Thyroid gland (tissue), 4 donors: ENCODE data around the gene RNF19B. TPM values are rescaled to one million over a fixed set of nuclear protein-coding genes. Genes with fewer than 3 reads are reported as not detected.

ENCODE experiments used
- DNase-seq, 2 donors: peaks; one replicate each; pipeline ENCODE4 v3.0.0-alpha.2; 2019
- H3K27ac ChIP-seq, 3 donors: fragments of 200-600 bp; sonication (generic); 1 replicate in 2 of 3; 2 replicates in 1 of 3; pipeline ENCODE4 v1.5.1; 2016 to 2019; ENCODE audit warnings: mild to moderate bottlenecking in 1 of 3, moderate library complexity in 1 of 3
- H3K27me3 ChIP-seq: fragments of 200-600 bp; sonication (generic); one replicate; pipeline ENCODE4 v1.5.1; 2019
- H3K36me3 ChIP-seq, 2 donors: fragments of 200-600 bp; sonication (generic); one replicate each; pipeline ENCODE4 v1.5.1; 2016 to 2019
- H3K4me1 ChIP-seq, 2 donors: fragments of 200-600 bp; sonication (generic); one replicate each; pipeline ENCODE4 v1.5.1; 2017 to 2019
- H3K4me3 ChIP-seq, 3 donors: fragments of 200-600 bp; sonication (generic); replicated peaks in 1 of 3; 1 replicate in 2 of 3; 2 replicates in 1 of 3; pipeline ENCODE4 v1.5.1; 2016; ENCODE audit warnings: mild to moderate bottlenecking in 1 of 3
- H3K9me3 ChIP-seq: fragments of 200-600 bp; sonication (generic); one replicate; pipeline ENCODE4 v1.5.1; 2017
- POLR2A ChIP-seq, 2 donors: fragments of 450-650 bp; IDR thresholded peaks; one replicate each; pipeline ENCODE4 v1.6.1; 2017; ENCODE audit warnings: antibody characterized with exemption in 2 of 2, mild to moderate bottlenecking in 2 of 2, moderate library complexity in 1 of 2
- WGBS, 2 donors: methylation state at CpG; one replicate each; pipeline ENCODE4 v1.1.5; 2017; 5-methylcytosine and 5-hydroxymethylcytosine counted together
- intact Hi-C: fragments of 100-400 bp; cut with DNase I; formaldehyde crosslinking; loops from one replicate; pipeline ENCODE4 v1.15.1; 2023
- total RNA-seq, 4 donors: library from RNA; depleted of rRNA; stranded (reverse); fragments of >200 nt; gene quantifications; one replicate each; pipeline ENCODE4 v1.2.3, GENCODE V29; 2016
- TF ChIP-seq, protein P1 (sequence below), 6 experiments: fragments of 200-600 bp in 3 of 6; fragments of 450-650 bp in 3 of 6; sonication (generic) in 3 of 6; IDR thresholded peaks; one replicate each; pipeline ENCODE4 v1.5.1; 2016 to 2019; ENCODE audit warnings: antibody characterized with exemption in 6 of 6, mild to moderate bottlenecking in 2 of 6, inconsistent platforms in 1 of 6, moderate library complexity in 1 of 6

Gene RNF19B
- total RNA-seq, 4 donors from 2014 or later = 13.6 to 24.6 (median 22.4) TPM

DNA sequence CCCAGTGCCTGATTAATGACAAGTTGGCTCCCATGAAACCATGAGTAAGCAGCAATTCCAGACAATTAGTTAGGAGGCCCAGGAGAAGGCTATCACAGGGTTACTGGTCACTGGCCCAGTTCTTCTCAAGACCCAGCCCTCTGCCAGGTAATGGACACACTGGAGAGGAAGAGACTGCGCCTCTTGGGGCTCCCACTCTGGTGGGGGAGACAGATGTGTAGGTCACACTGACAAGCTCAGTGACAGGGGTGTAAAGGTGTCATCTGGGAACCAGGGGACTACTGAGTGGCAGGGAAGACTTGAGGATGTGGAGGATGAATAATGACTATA, 73.4 kb downstream of the RNF19B start:
- TF ChIP-seq, protein P1, sequence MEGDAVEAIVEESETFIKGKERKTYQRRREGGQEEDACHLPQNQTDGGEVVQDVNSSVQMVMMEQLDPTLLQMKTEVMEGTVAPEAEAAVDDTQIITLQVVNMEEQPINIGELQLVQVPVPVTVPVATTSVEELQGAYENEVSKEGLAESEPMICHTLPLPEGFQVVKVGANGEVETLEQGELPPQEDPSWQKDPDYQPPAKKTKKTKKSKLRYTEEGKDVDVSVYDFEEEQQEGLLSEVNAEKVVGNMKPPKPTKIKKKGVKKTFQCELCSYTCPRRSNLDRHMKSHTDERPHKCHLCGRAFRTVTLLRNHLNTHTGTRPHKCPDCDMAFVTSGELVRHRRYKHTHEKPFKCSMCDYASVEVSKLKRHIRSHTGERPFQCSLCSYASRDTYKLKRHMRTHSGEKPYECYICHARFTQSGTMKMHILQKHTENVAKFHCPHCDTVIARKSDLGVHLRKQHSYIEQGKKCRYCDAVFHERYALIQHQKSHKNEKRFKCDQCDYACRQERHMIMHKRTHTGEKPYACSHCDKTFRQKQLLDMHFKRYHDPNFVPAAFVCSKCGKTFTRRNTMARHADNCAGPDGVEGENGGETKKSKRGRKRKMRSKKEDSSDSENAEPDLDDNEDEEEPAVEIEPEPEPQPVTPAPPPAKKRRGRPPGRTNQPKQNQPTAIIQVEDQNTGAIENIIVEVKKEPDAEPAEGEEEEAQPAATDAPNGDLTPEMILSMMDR (IDR thresholded peaks at IDR 0.05) = no peak
- no peak for TF ChIP-seq POLR2A (IDR thresholded peaks at IDR 0.05)
- peaks cover 4 to 14% of the 10 kb centered on the region in 2 donors for H3K4me1 ChIP-seq
- H3K9me3 ChIP-seq = no peaks in the 10 kb centered on the region
- H3K27me3 ChIP-seq = peaks cover 11% of the 10 kb centered on the region
- WGBS, 2 donors = 92 to 100% methylated on average over 1 of the region's 1 CpG
- DNase-seq = no peak
- H3K27ac ChIP-seq = no peak overlapping the region
- no peaks in the 10 kb centered on the region for H3K36me3 ChIP-seq
- intact Hi-C loops = no loop called here
- no peak overlapping the region for H3K4me3 ChIP-seq

DNA sequence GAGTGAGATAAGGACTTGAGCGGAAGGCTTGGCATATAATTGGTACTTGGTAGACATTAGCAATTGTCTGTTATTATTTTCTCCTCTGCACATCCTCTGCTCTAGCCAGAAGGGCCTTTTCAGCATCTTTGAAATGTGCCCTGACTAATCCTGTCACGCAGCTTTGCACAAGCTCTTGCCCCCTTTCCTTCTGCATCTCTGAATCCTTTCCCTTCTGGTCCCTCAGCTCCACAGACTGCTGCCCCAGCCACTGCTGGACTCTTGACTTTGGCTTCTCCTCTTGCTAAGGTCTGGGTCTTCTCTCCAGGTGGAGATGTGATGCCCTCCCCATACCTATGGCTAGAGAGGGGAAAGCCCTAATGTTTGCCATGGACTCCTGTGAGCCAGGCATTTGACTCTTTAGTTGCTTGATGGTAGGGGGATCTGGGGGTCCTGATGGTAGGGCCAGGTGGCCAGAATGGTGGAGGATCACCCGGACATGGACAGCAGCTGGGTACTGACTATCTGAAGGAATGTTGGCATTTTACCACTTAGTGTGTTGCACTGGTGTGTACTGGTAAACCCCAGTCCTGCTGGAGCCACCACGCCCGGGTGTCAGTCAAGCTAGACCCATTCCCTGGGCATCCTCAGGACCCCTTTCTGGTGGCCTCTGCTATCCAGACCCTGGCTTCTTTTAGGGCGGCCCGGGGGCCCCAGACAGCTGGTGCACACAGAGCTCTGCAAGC, 73.9 kb downstream of the RNF19B start:
- intact Hi-C loops = no loop called here
- no peak for DNase-seq
- Histone ChIP-seq H3K27ac (no peak overlapping the region), H3K4me1 (peaks cover 4 to 18% of the 10 kb centered on the region in 2 donors), H3K27me3 (peaks cover 11% of the 10 kb centered on the region), H3K9me3 (no peaks in the 10 kb centered on the region), H3K4me3 (no peak overlapping the region), H3K36me3 (no peaks in the 10 kb centered on the region)
- TF ChIP-seq POLR2A (IDR thresholded peaks at IDR 0.05) = no peak
- TF ChIP-seq, protein P1 (IDR thresholded peaks at IDR 0.05) = no peak
- WGBS, 2 donors = 84 to 91% methylated on average over 7 of the region's 7 CpGs

DNA sequence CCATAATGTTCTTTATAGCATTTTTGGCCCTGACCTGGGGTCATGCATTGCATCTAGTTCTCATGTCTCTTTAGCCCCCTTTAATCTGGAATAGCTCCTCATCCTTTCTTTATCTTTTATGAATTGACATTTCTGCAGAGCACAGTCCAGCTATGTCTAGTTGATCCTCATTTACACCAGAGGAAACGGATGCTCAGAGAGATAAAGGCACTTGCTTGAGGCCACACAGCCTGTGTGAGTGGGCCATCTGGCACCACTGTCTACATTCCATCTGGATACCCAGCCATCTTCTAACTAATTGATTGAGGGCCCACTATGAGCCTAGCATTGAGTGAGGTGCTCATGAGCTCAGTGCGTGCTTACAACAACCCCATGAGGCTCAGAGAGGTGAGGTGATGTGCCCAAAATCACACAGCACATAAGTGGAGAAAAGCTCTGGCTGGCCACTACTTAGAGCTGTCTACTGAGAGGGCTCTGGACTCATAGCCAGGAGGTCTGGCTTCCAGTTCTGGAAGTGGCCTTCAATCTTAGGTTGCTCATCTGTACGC, 74.8 kb downstream of the RNF19B start:
- peaks cover 11% of the 10 kb centered on the region for H3K27me3 ChIP-seq
- intact Hi-C loops = no loop called here
- no peak overlapping the region for H3K4me3 ChIP-seq
- H3K36me3 ChIP-seq = no peaks in the 10 kb centered on the region
- WGBS, 2 donors = 92 to 93% methylated on average over 2 to 3 of the region's 3 CpGs
- DNase-seq = no peak
- H3K27ac ChIP-seq = no peak overlapping the region
- no peak for TF ChIP-seq POLR2A (IDR thresholded peaks at IDR 0.05)
- TF ChIP-seq, protein P1 (IDR thresholded peaks at IDR 0.05) = no peak
- H3K4me1 ChIP-seq = peaks cover 4 to 18% of the 10 kb centered on the region in 2 donors
- H3K9me3 ChIP-seq = no peaks in the 10 kb centered on the region

DNA sequence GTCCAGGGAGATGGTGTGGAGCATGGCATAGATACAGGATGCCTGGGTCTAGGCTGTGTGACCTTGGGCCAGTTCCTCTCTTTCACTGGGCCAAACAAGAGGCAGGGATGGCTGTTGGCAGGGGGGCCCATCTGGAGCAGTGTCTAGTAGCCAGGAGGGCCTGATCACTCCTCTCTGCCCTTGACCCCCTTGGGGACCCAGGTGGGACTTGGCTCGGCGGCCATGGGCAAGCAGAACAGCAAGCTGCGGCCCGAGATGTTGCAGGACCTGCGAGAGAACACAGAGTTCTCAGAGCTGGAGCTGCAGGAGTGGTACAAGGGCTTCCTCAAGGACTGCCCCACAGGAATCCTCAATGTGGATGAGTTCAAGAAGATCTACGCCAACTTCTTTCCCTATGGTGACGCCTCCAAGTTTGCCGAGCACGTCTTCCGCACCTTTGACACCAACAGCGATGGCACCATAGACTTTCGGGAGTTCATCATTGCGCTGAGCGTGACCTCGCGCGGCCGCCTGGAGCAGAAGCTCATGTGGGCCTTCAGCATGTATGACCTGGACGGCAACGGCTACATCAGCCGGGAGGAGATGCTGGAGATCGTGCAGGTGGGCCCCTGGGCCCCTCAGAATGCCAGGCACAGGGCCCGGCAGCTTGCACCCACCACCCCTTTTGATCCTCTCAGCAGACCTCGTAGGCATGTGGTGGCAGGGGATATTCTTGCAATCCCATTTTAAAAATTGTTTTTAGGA, 75.8 kb downstream of the RNF19B start:
- no peak for DNase-seq
- Histone ChIP-seq H3K27ac (no peak overlapping the region), H3K36me3 (no peaks in the 10 kb centered on the region), H3K4me3 (no peak overlapping the region), H3K4me1 (peaks cover 4 to 16% of the 10 kb centered on the region in 2 donors), H3K9me3 (no peaks in the 10 kb centered on the region), H3K27me3 (peaks cover 11% of the 10 kb centered on the region)
- 91 to 95% methylated on average over 24 of the region's 24 CpGs for WGBS, 2 donors
- intact Hi-C loops = no loop called here
- TF ChIP-seq, protein P1 (IDR thresholded peaks at IDR 0.05) = no peak
- no peak for TF ChIP-seq POLR2A (IDR thresholded peaks at IDR 0.05)

DNA sequence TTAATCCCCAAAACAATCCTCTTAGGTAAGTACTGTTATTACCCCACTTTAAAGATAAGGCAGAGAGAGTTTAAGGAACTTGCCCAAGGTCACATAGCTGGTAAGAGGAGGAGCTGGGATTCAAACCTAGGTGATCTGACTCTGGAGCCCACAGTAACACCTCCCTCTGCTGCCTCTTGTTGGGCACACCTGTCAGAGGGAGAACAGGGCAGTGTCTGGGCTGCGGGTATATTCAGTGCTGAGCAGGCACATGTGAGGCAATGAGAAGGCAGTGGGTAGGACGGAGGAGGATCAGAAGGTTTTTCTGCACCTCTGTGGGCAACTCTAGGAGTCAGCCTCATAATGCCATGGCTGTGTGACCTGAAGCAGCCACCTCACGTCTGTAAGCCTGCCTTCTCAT, 76.5 kb downstream of the RNF19B start:
- Histone ChIP-seq H3K36me3 (no peaks in the 10 kb centered on the region), H3K27ac (no peak overlapping the region), H3K27me3 (peaks cover 11% of the 10 kb centered on the region), H3K4me3 (no peak overlapping the region), H3K4me1 (peaks cover 0 to 9% of the 10 kb centered on the region in 2 donors), H3K9me3 (no peaks in the 10 kb centered on the region)
- TF ChIP-seq POLR2A (IDR thresholded peaks at IDR 0.05) = no peak
- TF ChIP-seq, protein P1 (IDR thresholded peaks at IDR 0.05) = no peak
- WGBS, 2 donors = 69 to 100% methylated on average over 1 to 3 of the region's 3 CpGs
- DNase-seq = no peak
- intact Hi-C loops = no loop called here
